T-helper 2 cell treated with Interferon-gamma antibody and Interleukin-4, amounts not matched to agents 5 μg/mL and 100 μg/mL, for 36 hours (primary cell): ENCODE results near the gene BRSK2.

Source experiments
- DNase-seq: peaks from one replicate; pipeline ENCODE4 v3.0.0; 2021; ENCODE audit warnings: low spot score
- H3K27ac Mint-ChIP-seq: one replicate; pipeline ENCODE4 v1.8.0; 2021; ENCODE audit warnings: mild to moderate bottlenecking, mixed read lengths
- H3K27me3 Mint-ChIP-seq: one replicate; pipeline ENCODE4 v1.8.0; 2021; ENCODE audit warnings: low read depth, mixed read lengths
- H3K36me3 Mint-ChIP-seq: one replicate; pipeline ENCODE4 v1.8.0; 2021; ENCODE audit warnings: low read depth, mixed read lengths
- H3K4me1 Mint-ChIP-seq: one replicate; pipeline ENCODE4 v1.8.0; 2021; ENCODE audit warnings: low read depth, mixed read lengths
- H3K4me3 Mint-ChIP-seq: one replicate; pipeline ENCODE4 v1.8.0; 2022; ENCODE audit warnings: mild to moderate bottlenecking, moderate library complexity, mixed read lengths
- H3K9me3 Mint-ChIP-seq: one replicate; pipeline ENCODE4 v1.8.0; 2021; ENCODE audit warnings: mixed read lengths

Gene BRSK2

GRCh38 chr11:1392111-1392510, 2.4 kb downstream of the BRSK2 start:
- H3K4me3 Mint-ChIP-seq, result no peak overlapping the region
- no peaks in the 10 kb centered on the region for H3K4me1 Mint-ChIP-seq
- H3K36me3 Mint-ChIP-seq, result no peaks in the 10 kb centered on the region
- no peak overlapping the region for H3K27ac Mint-ChIP-seq
- H3K9me3 Mint-ChIP-seq, result no peaks in the 10 kb centered on the region
- no peak for DNase-seq
- peaks cover 25% of the 10 kb centered on the region for H3K27me3 Mint-ChIP-seq

GRCh38 chr11:1392561-1392960, 2.8 kb downstream of the BRSK2 start:
- no peaks in the 10 kb centered on the region for H3K36me3 Mint-ChIP-seq
- H3K9me3 Mint-ChIP-seq, result no peaks in the 10 kb centered on the region
- no peak overlapping the region for H3K27ac Mint-ChIP-seq
- no peak for DNase-seq
- H3K4me3 Mint-ChIP-seq, result no peak overlapping the region
- peaks cover 22% of the 10 kb centered on the region for H3K27me3 Mint-ChIP-seq
- H3K4me1 Mint-ChIP-seq, result no peaks in the 10 kb centered on the region

GRCh38 chr11:1393038-1393710, 3.4 kb downstream of the BRSK2 start:
- Mint-ChIP-seq H3K9me3 (no peaks in the 10 kb centered on the region), H3K27me3 (peaks cover 18% of the 10 kb centered on the region), H3K4me3 (no peak overlapping the region), H3K27ac (no peak overlapping the region), H3K4me1 (no peaks in the 10 kb centered on the region), H3K36me3 (no peaks in the 10 kb centered on the region)
- no peak for DNase-seq

GRCh38 chr11:1394936-1395772, 5.4 kb downstream of the BRSK2 start:
- Mint-ChIP-seq H3K27me3 (peaks cover 18% of the 10 kb centered on the region), H3K27ac (no peak overlapping the region)

GRCh38 chr11:1395773-1396374, 6.1 kb downstream of the BRSK2 start:
- H3K9me3 Mint-ChIP-seq, result no peaks in the 10 kb centered on the region
- no peaks in the 10 kb centered on the region for H3K36me3 Mint-ChIP-seq
- DNase-seq, result no peak
- H3K27me3 Mint-ChIP-seq, result peaks cover 18% of the 10 kb centered on the region
- no peak overlapping the region for H3K27ac Mint-ChIP-seq
- no peak overlapping the region for H3K4me3 Mint-ChIP-seq
- no peaks in the 10 kb centered on the region for H3K4me1 Mint-ChIP-seq

More at GRCh38 chr11:1394936-1395772, 5.4 kb downstream of the BRSK2 start:
- no peaks in the 10 kb centered on the region for H3K36me3 Mint-ChIP-seq
- no peak for DNase-seq
- no peaks in the 10 kb centered on the region for H3K9me3 Mint-ChIP-seq
- no peaks in the 10 kb centered on the region for H3K4me1 Mint-ChIP-seq
- no peak overlapping the region for H3K4me3 Mint-ChIP-seq

GRCh38 chr11:1396375-1396841, 6.7 kb downstream of the BRSK2 start:
- DNase-seq, result no peak
- Mint-ChIP-seq H3K4me1 (no peaks in the 10 kb centered on the region), H3K27me3 (peaks cover 14% of the 10 kb centered on the region), H3K9me3 (no peaks in the 10 kb centered on the region), H3K27ac (no peak overlapping the region), H3K36me3 (no peaks in the 10 kb centered on the region), H3K4me3 (no peak overlapping the region)

GRCh38 chr11:1397146-1397861, 7.6 kb downstream of the BRSK2 start:
- Mint-ChIP-seq H3K4me3 (no peak overlapping the region), H3K9me3 (no peaks in the 10 kb centered on the region), H3K27ac (no peak overlapping the region), H3K27me3 (peaks cover 5% of the 10 kb centered on the region), H3K36me3 (no peaks in the 10 kb centered on the region), H3K4me1 (no peaks in the 10 kb centered on the region)
- DNase-seq, result no peak

GRCh38 chr11:1397862-1398527, 8.3 kb downstream of the BRSK2 start:
- DNase-seq, result no peak
- no peak overlapping the region for H3K27ac Mint-ChIP-seq
- H3K9me3 Mint-ChIP-seq, result no peaks in the 10 kb centered on the region
- H3K36me3 Mint-ChIP-seq, result no peaks in the 10 kb centered on the region
- no peaks in the 10 kb centered on the region for H3K27me3 Mint-ChIP-seq
- H3K4me3 Mint-ChIP-seq, result no peak overlapping the region
- H3K4me1 Mint-ChIP-seq, result no peaks in the 10 kb centered on the region

GRCh38 chr11:1398528-1399235, 8.9 kb downstream of the BRSK2 start:
- H3K4me1 Mint-ChIP-seq, result no peaks in the 10 kb centered on the region
- no peaks in the 10 kb centered on the region for H3K9me3 Mint-ChIP-seq
- no peaks in the 10 kb centered on the region for H3K27me3 Mint-ChIP-seq
- H3K36me3 Mint-ChIP-seq, result no peaks in the 10 kb centered on the region
- DNase-seq, result no peak
- H3K27ac Mint-ChIP-seq, result no peak overlapping the region
- no peak overlapping the region for H3K4me3 Mint-ChIP-seq

- DNase-seq, result no peak
- no peaks in the 10 kb centered on the region for H3K9me3 Mint-ChIP-seq
- no peaks in the 10 kb centered on the region for H3K4me1 Mint-ChIP-seq
- H3K36me3 Mint-ChIP-seq, result no peaks in the 10 kb centered on the region
- H3K27ac Mint-ChIP-seq, result no peak overlapping the region
- H3K27me3 Mint-ChIP-seq, result no peaks in the 10 kb centered on the region
- no peak overlapping the region for H3K4me3 Mint-ChIP-seq
These were observed 9.9 kb downstream of the BRSK2 start for GRCh38 chr11:1399386-1400316.

GRCh38 chr11:1400317-1401170, 10.8 kb downstream of the BRSK2 start:
- Mint-ChIP-seq H3K36me3 (no peaks in the 10 kb centered on the region), H3K27ac (no peak overlapping the region), H3K27me3 (no peaks in the 10 kb centered on the region), H3K4me3 (no peak overlapping the region), H3K4me1 (no peaks in the 10 kb centered on the region), H3K9me3 (no peaks in the 10 kb centered on the region)
- DNase-seq, result no peak

- H3K4me1 Mint-ChIP-seq, result no peaks in the 10 kb centered on the region
- no peaks in the 10 kb centered on the region for H3K36me3 Mint-ChIP-seq
- no peaks in the 10 kb centered on the region for H3K27me3 Mint-ChIP-seq
- H3K27ac Mint-ChIP-seq, result no peak overlapping the region
- H3K4me3 Mint-ChIP-seq, result no peak overlapping the region
- H3K9me3 Mint-ChIP-seq, result no peaks in the 10 kb centered on the region
- DNase-seq, result no peak
These were observed 11.4 kb downstream of the BRSK2 start for GRCh38 chr11:1401171-1401445.
